Activated CD4-positive, alpha-beta T cell treated with anti-CD3 and anti-CD28 coated beads for 1 hour (primary cell): ENCODE measurements around the gene SETD2.
"Not testable (repeated sequence)": the region's sequence is repeated elsewhere in the genome, so short reads cannot be mapped to it uniquely, and the experiment has no call there.

Source experiments
- DNase-seq: peaks from one replicate; pipeline ENCODE4 v3.0.0-alpha.2; 2020

SETD2 gene

GRCh38 chr3:47098910-47099309 is 65.0 kb downstream of the SETD2 start:
- DNase-seq, result no peak

- no peak for DNase-seq
These were observed 66.0 kb downstream of the SETD2 start for GRCh38 chr3:47097864-47098263.

GRCh38 chr3:47096959-47097358 is 67.0 kb downstream of the SETD2 start:
- DNase-seq, result no peak

GRCh38 chr3:47092090-47092489 is 71.8 kb downstream of the SETD2 start:
- DNase-seq, result no peak

- DNase-seq, result no peak
These were observed 74.3 kb downstream of the SETD2 start for GRCh38 chr3:47089630-47090029.

GRCh38 chr3:47086071-47086470 is 77.8 kb downstream of the SETD2 start:
- no peak for DNase-seq

GRCh38 chr3:47083786-47084185 is 80.1 kb downstream of the SETD2 start:
- DNase-seq, result no peak

- DNase-seq, result no peak
These were observed 81.4 kb downstream of the SETD2 start for GRCh38 chr3:47082519-47082918.

GRCh38 chr3:47079432-47079831 is 84.5 kb downstream of the SETD2 start:
- no peak for DNase-seq

GRCh38 chr3:47073685-47074084 is 90.2 kb downstream of the SETD2 start:
- DNase-seq, result no peak

GRCh38 chr3:47070770-47071169 is 93.1 kb downstream of the SETD2 start:
- no peak for DNase-seq

- not testable (repeated sequence) for DNase-seq
These were observed 97.7 kb downstream of the SETD2 start for GRCh38 chr3:47066259-47066658.

GRCh38 chr3:47065681-47066080 is 98.2 kb downstream of the SETD2 start:
- DNase-seq, result no peak

- DNase-seq, result no peak
These were observed 98.9 kb downstream of the SETD2 start for GRCh38 chr3:47065058-47065457.

- peak; percentile 14 for DNase-seq
These were observed 106.7 kb downstream of the SETD2 start for GRCh38 chr3:47057212-47057671.

- no peak for DNase-seq
These were observed 107.2 kb downstream of the SETD2 start for GRCh38 chr3:47056705-47057104.

GRCh38 chr3:47054412-47054811 is 109.5 kb downstream of the SETD2 start:
- DNase-seq, result no peak

- no peak for DNase-seq
These were observed 116.2 kb downstream of the SETD2 start for GRCh38 chr3:47047673-47048072.

GRCh38 chr3:47047069-47047468 is 116.8 kb downstream of the SETD2 start:
- no peak for DNase-seq

GRCh38 chr3:47042231-47042791 is 121.6 kb downstream of the SETD2 start:
- DNase-seq, result no peak

GRCh38 chr3:47041114-47041513 is 122.8 kb downstream of the SETD2 start:
- DNase-seq, result no peak

GRCh38 chr3:47037302-47037701 is 126.6 kb downstream of the SETD2 start:
- DNase-seq, result not testable (repeated sequence)

- DNase-seq, result no peak
These were observed 127.8 kb downstream of the SETD2 start for GRCh38 chr3:47036145-47036544.

GRCh38 chr3:47035645-47036044 is 128.3 kb downstream of the SETD2 start:
- DNase-seq, result no peak

GRCh38 chr3:47034868-47035489 is 128.9 kb downstream of the SETD2 start:
- DNase-seq, result no peak
